Gastroesophageal sphincter (tissue), 2 donors: ENCODE results near the gene ERC1.

Source experiments
- EP300 ChIP-seq: sonication (generic); formaldehyde crosslinking; IDR thresholded peaks from one replicate; pipeline ENCODE4 v1.6.1; 2017; ENCODE audit warnings: antibody characterized with exemption, mild to moderate bottlenecking
- POLR2A ChIP-seq, 2 donors: fragments of 450-650 bp; IDR thresholded peaks; one replicate each; pipeline ENCODE4 v1.6.1; 2017; ENCODE audit warnings: antibody characterized with exemption in 2 of 2, mild to moderate bottlenecking in 2 of 2, moderate library complexity in 1 of 2
- POLR2AphosphoS5 ChIP-seq: sonication (generic); formaldehyde crosslinking; IDR thresholded peaks from one replicate; pipeline ENCODE4 v1.6.1; 2017; ENCODE audit warnings: antibody characterized with exemption

- TF ChIP-seq EP300 (no peak), POLR2AphosphoS5 (no peak), POLR2A (IDR thresholded peaks at IDR 0.05) (no peak)
Measured at GRCh38 chr12:1471224-1471623, 480.2 kb downstream of the ERC1 start.
